HepG2 (cell line): Measurements from ENCODE around the gene LAMA5. TPM values are rescaled to one million over a fixed set of nuclear protein-coding genes. Genes with fewer than 3 reads are reported as not detected.
A peak's percentile ranks its signal among the peaks of the same experiment; 100 is the strongest.

Experiments
- FOSL1 ChIP-seq: sonication (generic); formaldehyde crosslinking; IDR thresholded peaks from 2 replicates; pipeline ENCODE4 v1.9.0; 2021; ENCODE audit warnings: missing genetic modification reagents, borderline replicate concordance
- GABPA ChIP-seq, 2 experiments: IDR thresholded peaks; 2 replicates each; pipeline ENCODE4 v1.6.1; 2011 to 2016; ENCODE audit warnings: low read depth in 2 of 2, low read length in 1 of 2, missing biosample characterization in 1 of 2, missing genetic modification characterization in 1 of 2
- GABPB1 ChIP-seq: IDR thresholded peaks from 2 replicates; pipeline ENCODE4 v1.6.1; 2016; ENCODE audit warnings: mild to moderate bottlenecking, missing genetic modification reagents, moderate library complexity, missing compliant biosample characterization
- HOXA3 ChIP-seq: sonication (generic); formaldehyde crosslinking; IDR thresholded peaks from 2 replicates; pipeline ENCODE4 v1.5.0; 2020; ENCODE audit warnings: missing genetic modification reagents
- HOXA5 ChIP-seq: sonication (generic); formaldehyde crosslinking; IDR thresholded peaks from 2 replicates; pipeline ENCODE4 v1.4.0; 2020; ENCODE audit warnings: missing genetic modification reagents
- KDM5B ChIP-seq: sonication (generic); formaldehyde crosslinking; IDR thresholded peaks from 2 replicates; pipeline ENCODE4 v1.4.0; 2020; ENCODE audit warnings: missing genetic modification reagents, mild to moderate bottlenecking, borderline replicate concordance
- POLR2AphosphoS2 ChIP-seq: IDR thresholded peaks from 2 replicates; pipeline ENCODE4 v1.6.1; 2011; ENCODE audit warnings: low read depth, low read length, improper control_type of control experiment
- RBAK ChIP-seq: sonication (generic); formaldehyde crosslinking; IDR thresholded peaks from 2 replicates; pipeline ENCODE4 v1.5.1; 2020; ENCODE audit warnings: mild to moderate bottlenecking, missing genetic modification reagents
- RBFOX2 ChIP-seq: fragments of 200-400 bp; formaldehyde crosslinking; IDR thresholded peaks from 2 replicates; pipeline ENCODE4 v1.6.1; 2017; ENCODE audit warnings: low read depth, mild to moderate bottlenecking, low read length
- SALL2 ChIP-seq: sonication (generic); formaldehyde crosslinking; IDR thresholded peaks from 2 replicates; pipeline ENCODE4 v1.8.1; 2023; ENCODE audit warnings: mild to moderate bottlenecking, missing genetic modification reagents, inconsistent platforms
- SMAD3 ChIP-seq: sonication (generic); formaldehyde crosslinking; IDR thresholded peaks from 2 replicates; pipeline ENCODE4 v1.4.0; 2020; ENCODE audit warnings: missing genetic modification reagents
- SP1 ChIP-seq, 2 experiments: fragments of 450-650 bp in 1 of 2; sonication (generic) in 1 of 2; formaldehyde crosslinking in 1 of 2; IDR thresholded peaks; 2 replicates each; pipeline versions ENCODE4 v1.4.0 to v1.6.1; 2016 to 2020; ENCODE audit warnings: missing genetic modification reagents in 1 of 2
- ZNF160 ChIP-seq: sonication (generic); formaldehyde crosslinking; IDR thresholded peaks from 2 replicates; pipeline ENCODE4 v1.8.0; 2022; ENCODE audit warnings: mild to moderate bottlenecking, inconsistent platforms, missing genetic modification reagents
- ZNF33B ChIP-seq: sonication (generic); formaldehyde crosslinking; IDR thresholded peaks from 2 replicates; pipeline ENCODE4 v1.5.1; 2020; ENCODE audit warnings: mild to moderate bottlenecking, missing genetic modification reagents
- ZNF550 ChIP-seq: sonication (generic); formaldehyde crosslinking; IDR thresholded peaks from 2 replicates; pipeline ENCODE4 v1.4.0; 2020; ENCODE audit warnings: mild to moderate bottlenecking, missing genetic modification reagents, borderline replicate concordance
- ZNF598 ChIP-seq: sonication (generic); formaldehyde crosslinking; IDR thresholded peaks from 2 replicates; pipeline ENCODE4 v1.5.1; 2020; ENCODE audit warnings: mild to moderate bottlenecking, missing genetic modification reagents, borderline replicate concordance
- ZNF713 ChIP-seq: sonication (generic); formaldehyde crosslinking; IDR thresholded peaks from 2 replicates; pipeline ENCODE4 v1.4.0; 2020; ENCODE audit warnings: mild to moderate bottlenecking, missing genetic modification reagents
- ZSCAN25 ChIP-seq: sonication (generic); formaldehyde crosslinking; IDR thresholded peaks from 2 replicates; pipeline ENCODE4 v1.8.0; 2022; ENCODE audit warnings: mild to moderate bottlenecking, missing genetic modification reagents
- polyA plus RNA-seq, 8 experiments: library from polyadenylated mRNA; depleted of rRNA in 3 of 8; stranded (reverse) in 7 of 8; unstranded in 1 of 8; fragments of >200 nt; fragmentation: Illumina TruSeq in 4 of 8; extraction: Trizol in 4 of 8; gene quantifications; 2 replicates each; pipeline versions ENCODE4 v1.2.1 to v1.2.3, GENCODE V29; 2011 to 2016; ENCODE audit warnings: low read depth in 4 of 8, missing spikeins in 1 of 8, mixed read lengths in 1 of 8; ENCODE audit not compliant: insufficient read depth in 1 of 8
- total RNA-seq, 5 experiments: library from RNA; depleted of rRNA; stranded (reverse); fragments of >200 nt; fragmentation: Illumina TruSeq; extraction: Trizol; gene quantifications; 2 replicates each; pipeline ENCODE4 v1.2.3, GENCODE V29; 2016; ENCODE audit warnings: low read depth in 1 of 5
- TF ChIP-seq, protein P1 (sequence below): sonication (generic); formaldehyde crosslinking; IDR thresholded peaks from 2 replicates; pipeline ENCODE4 v1.4.0; 2020; ENCODE audit warnings: missing genetic modification reagents
- TF ChIP-seq, protein P2 (sequence below), 2 experiments: sonication (generic) in 1 of 2; formaldehyde crosslinking in 1 of 2; IDR thresholded peaks; 2 replicates each; pipeline versions ENCODE4 v1.4.0 to v1.6.1; 2016 to 2020; ENCODE audit warnings: borderline replicate concordance in 1 of 2, low read depth in 1 of 2, mild to moderate bottlenecking in 1 of 2, missing genetic modification reagents in 1 of 2
- TF ChIP-seq, protein P3 (sequence below): sonication (generic); formaldehyde crosslinking; IDR thresholded peaks from 2 replicates; pipeline ENCODE4 v1.5.0; 2020; ENCODE audit warnings: missing genetic modification reagents

The LAMA5 gene
- total and polyA plus RNA-seq, 2 of the 13 experiments (the other 11 are each of a cell fraction or from before 2014, with no cell fraction given) = 21.0 to 44.7 TPM

DNA sequence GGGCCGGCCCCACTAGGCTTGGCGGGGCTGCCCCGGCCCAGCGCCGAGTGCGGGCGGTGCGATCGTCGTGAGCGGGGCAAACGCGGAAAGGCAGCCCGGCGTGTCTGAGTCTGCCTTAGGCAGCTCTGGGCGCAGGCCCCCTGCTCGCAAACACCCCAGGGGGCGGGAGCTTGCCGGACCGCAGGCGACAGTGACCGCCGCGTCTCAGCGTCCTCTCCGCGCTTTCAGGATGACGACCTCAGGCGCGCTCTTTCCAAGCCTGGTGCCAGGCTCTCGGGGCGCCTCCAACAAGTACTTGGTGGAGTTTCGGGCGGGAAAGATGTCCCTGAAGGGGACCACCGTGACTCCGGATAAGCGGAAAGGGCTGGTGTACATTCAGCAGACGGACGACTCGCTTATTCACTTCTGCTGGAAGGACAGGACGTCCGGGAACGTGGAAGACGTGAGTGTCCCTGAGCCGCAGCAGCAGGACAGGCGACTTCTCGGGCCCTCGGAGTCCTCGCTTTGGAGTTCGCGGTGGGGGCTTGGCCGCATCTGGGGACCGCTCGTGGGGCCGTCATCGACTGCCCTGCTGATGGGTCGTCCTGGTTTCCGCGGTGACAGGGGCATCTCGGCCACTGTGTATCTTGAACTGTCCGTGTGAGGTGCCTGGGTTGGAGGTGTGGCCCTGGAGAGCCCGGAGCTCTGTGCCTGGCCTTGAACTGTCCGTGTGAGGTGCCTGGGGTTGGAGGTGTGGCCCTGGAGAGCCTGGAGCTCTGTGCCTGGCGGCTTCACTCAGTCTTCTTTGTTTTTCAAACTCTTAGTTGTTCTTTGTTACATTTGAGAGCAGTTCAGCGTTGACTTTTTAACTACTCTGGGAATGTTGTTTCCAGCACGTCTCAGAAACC lies 63.5 kb downstream of the LAMA5 start (continued):
- TF ChIP-seq GABPB1 (CRISPR knock-in tag) (peak; percentile 70; the same call in 1 of the 2 replicates), SMAD3 (CRISPR knock-in tag) (no peak), ZNF598 (CRISPR knock-in tag) (0 out of 2 replicates have a peak, but pooled peaks have one; percentile 15), KDM5B (CRISPR knock-in tag) (peak; percentile 33; the same call in 1 of the 2 replicates), RBFOX2 (peak; percentile 63; the same call in 1 of the 2 replicates), HOXA3 (peak; percentile 40), RBAK (CRISPR knock-in tag) (peak; percentile 83), SP1 (IDR thresholded peaks at IDR 0.05) (no peak), SP1 (CRISPR knock-in tag; IDR thresholded peaks at IDR 0.05) (no peak; the same call in 1 of the 2 replicates), SALL2 (CRISPR knock-in tag) (no peak; the same call in 1 of the 2 replicates), HOXA5 (peak; percentile 73), FOSL1 (peak; percentile 21; the same call in 1 of the 2 replicates), ZNF33B (CRISPR knock-in tag) (peak; percentile 22; the same call in 1 of the 2 replicates), ZNF160 (peak; percentile 61; the same call in 1 of the 2 replicates), POLR2AphosphoS2 (0 out of 2 replicates have a peak, but pooled peaks have one; percentile 18), ZSCAN25 (peak; percentile 82), ZNF713 (CRISPR knock-in tag) (peak; percentile 70; the same call in 1 of the 2 replicates), GABPA (IDR thresholded peaks at IDR 0.05; ENCODE audit: low read depth, low read length) (peak; percentile 25), GABPA (CRISPR knock-in tag; IDR thresholded peaks at IDR 0.05; ENCODE audit: low read depth) (peak; percentile 63; the same call in 1 of the 2 replicates), ZNF550 (no peak; the same call in 1 of the 2 replicates)
- TF ChIP-seq, protein P1, sequence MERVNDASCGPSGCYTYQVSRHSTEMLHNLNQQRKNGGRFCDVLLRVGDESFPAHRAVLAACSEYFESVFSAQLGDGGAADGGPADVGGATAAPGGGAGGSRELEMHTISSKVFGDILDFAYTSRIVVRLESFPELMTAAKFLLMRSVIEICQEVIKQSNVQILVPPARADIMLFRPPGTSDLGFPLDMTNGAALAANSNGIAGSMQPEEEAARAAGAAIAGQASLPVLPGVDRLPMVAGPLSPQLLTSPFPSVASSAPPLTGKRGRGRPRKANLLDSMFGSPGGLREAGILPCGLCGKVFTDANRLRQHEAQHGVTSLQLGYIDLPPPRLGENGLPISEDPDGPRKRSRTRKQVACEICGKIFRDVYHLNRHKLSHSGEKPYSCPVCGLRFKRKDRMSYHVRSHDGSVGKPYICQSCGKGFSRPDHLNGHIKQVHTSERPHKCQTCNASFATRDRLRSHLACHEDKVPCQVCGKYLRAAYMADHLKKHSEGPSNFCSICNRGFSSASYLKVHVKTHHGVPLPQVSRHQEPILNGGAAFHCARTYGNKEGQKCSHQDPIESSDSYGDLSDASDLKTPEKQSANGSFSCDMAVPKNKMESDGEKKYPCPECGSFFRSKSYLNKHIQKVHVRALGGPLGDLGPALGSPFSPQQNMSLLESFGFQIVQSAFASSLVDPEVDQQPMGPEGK (CRISPR knock-in tag) = peak; percentile 12
- TF ChIP-seq, protein P2, sequence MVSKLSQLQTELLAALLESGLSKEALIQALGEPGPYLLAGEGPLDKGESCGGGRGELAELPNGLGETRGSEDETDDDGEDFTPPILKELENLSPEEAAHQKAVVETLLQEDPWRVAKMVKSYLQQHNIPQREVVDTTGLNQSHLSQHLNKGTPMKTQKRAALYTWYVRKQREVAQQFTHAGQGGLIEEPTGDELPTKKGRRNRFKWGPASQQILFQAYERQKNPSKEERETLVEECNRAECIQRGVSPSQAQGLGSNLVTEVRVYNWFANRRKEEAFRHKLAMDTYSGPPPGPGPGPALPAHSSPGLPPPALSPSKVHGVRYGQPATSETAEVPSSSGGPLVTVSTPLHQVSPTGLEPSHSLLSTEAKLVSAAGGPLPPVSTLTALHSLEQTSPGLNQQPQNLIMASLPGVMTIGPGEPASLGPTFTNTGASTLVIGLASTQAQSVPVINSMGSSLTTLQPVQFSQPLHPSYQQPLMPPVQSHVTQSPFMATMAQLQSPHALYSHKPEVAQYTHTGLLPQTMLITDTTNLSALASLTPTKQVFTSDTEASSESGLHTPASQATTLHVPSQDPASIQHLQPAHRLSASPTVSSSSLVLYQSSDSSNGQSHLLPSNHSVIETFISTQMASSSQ (IDR thresholded peaks at IDR 0.05; ENCODE audit: low read depth) = no peak
- TF ChIP-seq, protein P2 (CRISPR knock-in tag; IDR thresholded peaks at IDR 0.05; ENCODE audit: borderline replicate concordance) = peak; percentile 30; the same call in 1 of the 2 replicates
- TF ChIP-seq, protein P3, sequence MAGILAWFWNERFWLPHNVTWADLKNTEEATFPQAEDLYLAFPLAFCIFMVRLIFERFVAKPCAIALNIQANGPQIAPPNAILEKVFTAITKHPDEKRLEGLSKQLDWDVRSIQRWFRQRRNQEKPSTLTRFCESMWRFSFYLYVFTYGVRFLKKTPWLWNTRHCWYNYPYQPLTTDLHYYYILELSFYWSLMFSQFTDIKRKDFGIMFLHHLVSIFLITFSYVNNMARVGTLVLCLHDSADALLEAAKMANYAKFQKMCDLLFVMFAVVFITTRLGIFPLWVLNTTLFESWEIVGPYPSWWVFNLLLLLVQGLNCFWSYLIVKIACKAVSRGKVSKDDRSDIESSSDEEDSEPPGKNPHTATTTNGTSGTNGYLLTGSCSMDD (CRISPR knock-in tag) = 0 out of 2 replicates have a peak, but pooled peaks have one; percentile 55
